ENCODE measurements around the gene GNPTG. TPM values are rescaled to one million over a fixed set of nuclear protein-coding genes. Genes with fewer than 3 reads are reported as not detected.

Gene GNPTG
- total RNA-seq, 1 donor from 2014 or later, result 27.5 TPM

DNA sequence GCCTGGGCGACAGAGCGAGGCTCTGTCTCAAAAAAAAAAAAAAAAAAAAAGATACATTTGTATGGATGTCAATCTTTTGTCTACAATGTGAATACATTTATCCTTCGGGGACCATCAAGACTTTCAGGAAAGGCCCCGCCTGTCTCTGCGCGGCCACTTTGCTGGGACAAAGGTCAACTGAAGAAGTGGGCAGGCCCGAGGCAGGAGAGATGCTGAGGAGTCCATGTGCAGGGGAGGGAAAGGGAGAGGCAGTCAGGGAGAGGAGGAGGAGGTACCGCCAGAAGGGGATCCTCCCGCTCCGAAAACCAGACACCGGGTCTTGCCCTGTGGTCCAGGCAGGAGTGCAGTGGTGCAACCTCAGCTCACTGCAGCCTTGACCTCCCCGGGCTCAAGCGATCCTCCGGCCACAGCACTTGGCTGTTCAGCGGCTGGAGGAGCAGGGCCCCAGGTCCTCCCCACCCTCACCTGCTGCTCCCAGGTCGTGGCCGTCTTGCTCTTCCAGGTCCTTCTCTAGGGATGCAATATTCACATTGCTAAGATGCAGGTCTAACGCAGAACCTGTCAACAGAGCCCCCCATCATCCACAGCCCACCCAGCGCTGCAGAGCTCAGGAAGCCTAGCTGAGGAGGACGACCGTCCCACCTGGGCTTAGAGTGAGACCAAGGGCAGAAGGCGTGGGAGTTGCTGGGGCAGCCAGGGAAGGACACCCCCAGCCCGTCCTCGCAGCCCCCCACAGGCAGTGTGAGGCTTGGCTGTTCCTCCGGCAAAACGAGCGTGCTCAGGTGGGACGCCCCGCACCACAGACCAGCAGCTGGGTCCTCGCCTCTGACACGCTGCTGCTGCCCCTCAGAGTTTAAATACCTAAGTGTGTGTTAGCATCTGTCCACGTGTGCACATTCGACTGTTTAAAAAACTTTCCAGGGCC lies 19.6 kb downstream of the GNPTG start:
- no peak for DNase-seq (ENCODE audit: low read depth, low spot score)

GRCh38 chr16:1372292-1372950 lies 20.7 kb downstream of the GNPTG start:
- DNase-seq (ENCODE audit: low read depth, low spot score), result no peak

GRCh38 chr16:1374418-1375297 lies 22.9 kb downstream of the GNPTG start:
- DNase-seq (ENCODE audit: low read depth, low spot score), result no peak

- no peak for DNase-seq (ENCODE audit: low read depth, low spot score)
Measured at GRCh38 chr16:1375298-1375640, 23.5 kb downstream of the GNPTG start.

DNA sequence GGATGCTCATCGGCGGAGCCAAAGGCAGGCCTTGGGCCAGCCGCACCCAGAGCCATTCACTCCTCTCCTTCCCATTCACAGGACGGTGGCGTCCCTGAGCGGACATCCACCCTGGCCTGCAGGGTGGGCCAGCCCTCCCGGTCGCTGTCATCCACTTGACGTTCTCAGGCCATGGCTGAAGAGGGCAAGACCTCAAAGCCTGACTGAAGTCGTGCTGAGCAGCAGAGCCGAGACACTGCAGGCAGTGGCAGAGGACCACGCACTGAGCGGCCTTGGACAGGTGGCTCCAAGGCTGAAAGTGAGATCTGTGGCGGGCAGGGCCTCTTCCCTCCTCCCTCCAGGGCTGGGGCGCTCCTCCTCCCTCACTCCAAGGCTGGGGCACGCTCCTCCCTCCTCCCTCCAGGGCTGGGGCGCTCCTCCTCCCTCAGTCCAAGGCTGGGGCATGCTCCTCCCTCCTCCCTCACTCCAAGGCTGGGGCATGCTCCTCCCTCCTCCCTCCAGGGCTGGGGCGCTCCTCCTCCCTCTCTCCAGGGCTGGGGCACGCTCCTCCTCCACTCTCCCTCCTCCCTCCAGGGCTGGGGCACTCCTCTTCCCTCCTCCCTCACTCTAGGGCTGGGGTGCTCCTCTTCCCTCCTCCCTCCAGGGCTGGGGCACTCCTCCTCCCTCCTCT lies 24.1 kb downstream of the GNPTG start:
- DNase-seq (ENCODE audit: low read depth, low spot score), result no peak

DNA sequence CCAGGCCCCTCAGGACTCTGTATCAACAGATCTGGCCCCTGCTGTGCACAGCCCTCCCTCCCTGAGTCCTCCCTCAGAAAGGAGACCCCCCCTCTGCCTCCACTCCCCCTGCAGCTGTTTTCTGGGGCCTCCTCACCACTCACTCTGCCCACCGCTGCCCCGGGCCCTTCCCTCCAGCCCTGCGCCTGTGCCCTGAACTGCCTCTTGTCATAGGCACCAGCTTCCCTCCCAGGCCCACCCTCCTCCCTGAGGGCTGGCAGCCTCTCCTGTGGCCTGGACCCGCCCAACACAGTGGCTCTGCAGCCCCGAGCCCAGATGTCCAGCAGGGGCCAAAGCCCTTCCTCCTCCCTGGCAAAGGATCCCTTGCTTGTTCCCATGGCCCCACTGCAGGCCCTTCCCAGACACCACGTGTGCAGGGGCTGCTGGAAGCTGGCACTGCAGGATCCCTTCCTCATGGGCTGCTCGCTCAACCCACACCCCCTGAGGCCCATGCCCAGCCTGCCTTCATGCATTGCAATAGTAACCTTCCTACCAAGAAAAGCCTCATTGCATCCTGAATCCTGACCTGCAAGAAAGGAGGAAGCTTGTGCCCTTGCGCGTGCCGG lies 25.8 kb downstream of the GNPTG start:
- DNase-seq (ENCODE audit: low read depth, low spot score), result no peak

DNA sequence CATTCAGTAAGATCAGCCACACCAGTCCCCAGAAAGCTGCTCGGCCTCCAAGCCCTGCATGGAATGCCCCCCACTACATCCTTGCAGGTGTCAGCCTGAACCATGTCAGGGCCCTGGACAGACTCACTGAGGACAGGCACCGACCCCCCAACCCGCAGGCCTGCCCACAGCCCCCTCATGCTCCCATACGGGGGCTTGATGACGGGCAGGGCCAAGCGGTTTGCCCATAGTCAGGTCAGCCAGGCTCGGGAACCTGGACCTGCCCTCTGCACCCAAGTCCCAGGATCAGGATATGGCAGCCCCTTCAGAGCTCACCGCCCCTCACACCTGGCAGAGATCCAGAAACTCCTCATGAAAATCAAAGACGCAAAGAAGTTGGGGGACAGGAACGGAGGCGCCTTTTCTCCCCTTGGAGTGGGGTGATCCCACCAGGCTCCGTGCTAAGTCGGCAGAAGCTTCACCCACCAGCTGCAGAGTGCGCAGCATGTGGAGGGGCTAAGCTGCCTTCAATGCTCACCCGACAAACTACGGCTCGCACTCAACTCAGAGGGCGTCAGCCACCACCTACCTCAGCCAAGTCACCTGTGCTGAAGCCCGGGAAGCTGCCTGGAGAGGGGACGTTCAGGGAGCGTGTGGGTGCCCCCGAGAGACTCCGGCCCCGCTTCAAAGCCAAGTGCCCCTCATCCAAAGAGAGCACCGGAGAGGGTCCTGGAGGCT lies 26.5 kb downstream of the GNPTG start:
- DNase-seq (ENCODE audit: low read depth, low spot score), result no peak

- DNase-seq (ENCODE audit: low read depth, low spot score), result peak; percentile 17
Measured at GRCh38 chr16:1378804-1379303, 27.1 kb downstream of the GNPTG start.

DNA sequence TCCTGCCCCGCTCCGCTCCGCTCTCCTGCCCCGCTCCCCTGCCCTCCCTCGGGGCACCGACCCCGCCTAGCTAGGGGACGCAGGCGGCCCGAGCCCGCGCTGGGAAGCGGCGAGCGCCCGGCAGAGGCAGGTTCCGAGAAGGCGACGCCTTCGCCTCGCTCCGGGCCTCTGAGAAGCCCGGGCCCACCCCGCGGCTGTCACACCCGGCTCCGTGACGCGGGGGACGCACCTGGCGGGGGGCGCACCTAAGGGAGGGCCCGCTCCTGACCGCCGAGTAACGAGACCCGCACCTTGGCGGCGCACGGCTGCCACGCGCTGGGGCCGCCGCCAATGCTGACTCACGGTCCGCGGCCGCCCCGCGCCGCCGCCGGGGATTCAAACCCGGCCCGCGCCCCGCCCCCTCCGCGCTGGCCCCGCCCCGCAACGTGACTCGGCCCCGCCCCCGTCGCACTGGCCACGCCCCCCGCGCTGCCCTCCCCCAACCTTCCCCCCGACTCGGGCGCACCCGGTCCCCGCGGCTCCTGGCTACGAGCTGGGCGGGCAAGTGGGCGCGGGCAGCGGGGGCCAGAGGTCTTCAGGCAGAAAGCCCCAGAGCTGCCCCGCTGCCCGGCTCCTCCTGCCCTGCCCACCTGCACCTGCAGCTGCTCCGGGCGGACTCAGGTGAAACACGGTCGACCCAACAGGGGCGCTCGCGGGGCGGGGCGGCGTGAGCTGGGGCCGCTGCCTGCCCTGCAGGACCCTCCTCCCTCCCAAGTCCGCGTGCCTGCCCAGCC lies 27.8 kb downstream of the GNPTG start:
- no peak for DNase-seq (ENCODE audit: low read depth, low spot score)

DNA sequence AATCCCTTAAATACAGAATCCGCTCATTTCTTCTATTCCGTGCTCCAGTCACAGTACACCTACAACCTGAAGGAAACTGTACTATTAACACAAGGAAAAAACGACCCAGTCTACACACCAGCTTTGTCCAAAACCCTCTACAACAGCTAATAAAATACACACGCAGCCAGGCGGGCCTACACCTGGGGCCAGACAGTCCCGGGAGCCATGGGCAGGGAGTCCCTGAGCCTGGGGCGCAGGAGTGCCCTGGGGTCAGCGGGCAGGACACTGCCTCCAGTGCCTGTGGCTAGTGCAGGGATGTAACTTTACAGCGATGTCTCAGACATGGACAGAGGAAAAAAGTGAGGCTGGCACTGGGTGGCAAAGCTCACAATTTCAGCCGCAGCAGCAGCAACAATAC lies 28.5 kb downstream of the GNPTG start:
- no peak for DNase-seq (ENCODE audit: low read depth, low spot score)

- no peak for DNase-seq (ENCODE audit: low read depth, low spot score)
Measured at GRCh38 chr16:1381612-1382406, 30.1 kb downstream of the GNPTG start.

- DNase-seq (ENCODE audit: low read depth, low spot score), result no peak
Measured at GRCh38 chr16:1383556-1383955, 31.8 kb downstream of the GNPTG start.

DNA sequence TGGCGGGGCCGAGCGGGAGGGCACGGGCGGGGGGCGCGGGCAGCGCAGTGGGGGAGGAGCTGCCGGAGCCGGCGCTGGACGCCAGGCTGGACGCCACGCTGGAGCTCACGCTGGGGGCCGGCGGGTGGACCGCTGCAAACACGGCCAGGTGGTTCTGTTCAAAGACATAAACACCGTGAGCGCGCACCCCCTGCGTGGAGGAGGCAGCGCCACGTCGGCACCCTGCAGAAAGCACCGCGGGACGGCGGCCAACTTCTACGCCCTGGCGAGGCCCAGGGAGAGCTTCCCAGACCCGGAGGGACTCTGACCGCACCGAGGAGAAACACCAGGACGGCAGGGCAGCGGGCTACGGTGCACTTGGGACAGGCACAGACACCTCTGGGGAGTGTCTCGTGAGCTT lies 33.5 kb downstream of the GNPTG start:
- no peak for DNase-seq (ENCODE audit: low read depth, low spot score)

DNA sequence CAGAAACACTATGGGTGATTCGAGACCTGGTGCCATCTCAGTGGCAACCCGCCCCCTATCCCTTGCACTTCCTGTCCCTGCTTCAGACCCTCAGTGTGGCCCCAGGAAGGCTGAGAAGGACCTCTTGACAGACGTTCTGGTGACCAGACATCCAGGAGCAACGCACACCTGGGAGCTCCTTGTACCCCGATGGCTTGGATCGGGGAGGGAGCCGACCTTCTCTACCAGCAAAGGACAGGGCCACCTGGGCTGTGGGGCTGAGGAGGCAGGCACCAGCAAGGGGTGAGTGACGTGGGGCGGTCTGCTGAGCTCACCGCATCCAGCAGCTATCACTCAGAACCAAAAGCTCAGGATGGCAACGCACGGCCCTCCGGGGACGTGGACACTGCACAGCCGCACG lies 35.6 kb downstream of the GNPTG start:
- DNase-seq (ENCODE audit: low read depth, low spot score), result no peak

- no peak for DNase-seq (ENCODE audit: low read depth, low spot score)
Measured at GRCh38 chr16:1389762-1390161, 38.0 kb downstream of the GNPTG start.

- no peak for DNase-seq (ENCODE audit: low read depth, low spot score)
Measured at GRCh38 chr16:1390239-1390779, 38.6 kb downstream of the GNPTG start.

GRCh38 chr16:1392826-1393225 lies 41.1 kb downstream of the GNPTG start:
- DNase-seq (ENCODE audit: low read depth, low spot score), result no peak

DNA sequence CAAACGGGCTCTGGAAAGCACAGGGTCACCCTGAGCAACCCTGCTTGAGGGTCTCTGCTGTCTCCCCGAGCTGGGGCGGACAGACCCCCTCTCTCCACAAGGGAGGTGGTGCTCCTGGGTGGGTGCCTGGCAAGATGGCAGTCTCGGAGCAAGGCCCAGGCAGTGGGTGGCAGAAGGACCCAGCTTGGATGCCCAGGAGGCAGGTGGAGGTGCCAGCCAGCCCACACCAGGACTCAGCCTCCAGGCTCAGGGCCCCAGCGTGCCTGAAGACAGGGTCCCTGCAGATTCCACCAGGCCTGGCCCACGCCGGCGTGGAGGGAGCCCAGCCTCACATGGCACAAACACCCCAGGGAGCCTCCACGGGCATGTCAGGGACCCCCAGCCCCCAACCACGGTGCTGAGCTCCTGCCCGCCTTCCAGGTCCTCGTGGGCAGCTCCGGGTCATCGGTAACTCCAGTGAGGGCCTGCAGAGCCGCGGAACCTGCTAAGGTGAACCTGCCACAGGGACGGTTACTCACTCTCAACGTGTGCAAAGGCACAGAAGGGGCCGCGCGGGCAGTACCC lies 42.0 kb downstream of the GNPTG start:
- DNase-seq (ENCODE audit: low read depth, low spot score), result no peak

Measured in pulmonary artery endothelial cell (primary cell).